Measurements from ENCODE around the gene TOLLIP.

- no peak for TF ChIP-seq POLR2A (IDR thresholded peaks at IDR 0.05)
- TF ChIP-seq, protein P1, sequence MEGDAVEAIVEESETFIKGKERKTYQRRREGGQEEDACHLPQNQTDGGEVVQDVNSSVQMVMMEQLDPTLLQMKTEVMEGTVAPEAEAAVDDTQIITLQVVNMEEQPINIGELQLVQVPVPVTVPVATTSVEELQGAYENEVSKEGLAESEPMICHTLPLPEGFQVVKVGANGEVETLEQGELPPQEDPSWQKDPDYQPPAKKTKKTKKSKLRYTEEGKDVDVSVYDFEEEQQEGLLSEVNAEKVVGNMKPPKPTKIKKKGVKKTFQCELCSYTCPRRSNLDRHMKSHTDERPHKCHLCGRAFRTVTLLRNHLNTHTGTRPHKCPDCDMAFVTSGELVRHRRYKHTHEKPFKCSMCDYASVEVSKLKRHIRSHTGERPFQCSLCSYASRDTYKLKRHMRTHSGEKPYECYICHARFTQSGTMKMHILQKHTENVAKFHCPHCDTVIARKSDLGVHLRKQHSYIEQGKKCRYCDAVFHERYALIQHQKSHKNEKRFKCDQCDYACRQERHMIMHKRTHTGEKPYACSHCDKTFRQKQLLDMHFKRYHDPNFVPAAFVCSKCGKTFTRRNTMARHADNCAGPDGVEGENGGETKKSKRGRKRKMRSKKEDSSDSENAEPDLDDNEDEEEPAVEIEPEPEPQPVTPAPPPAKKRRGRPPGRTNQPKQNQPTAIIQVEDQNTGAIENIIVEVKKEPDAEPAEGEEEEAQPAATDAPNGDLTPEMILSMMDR (IDR thresholded peaks at IDR 0.05) = no peak
Observed at GRCh38 chr11:1267441-1268100, 41.9 kb downstream of the TOLLIP start.
